Vein endothelial cell (primary cell): Measurements from ENCODE around the gene SFRP2. TPM values are rescaled to one million over a fixed set of nuclear protein-coding genes. Genes with fewer than 3 reads are reported as not detected.

Source experiments
- total RNA-seq: library from RNA; depleted of rRNA; stranded (reverse); fragments of >200 nt; gene quantifications from 2 replicates; pipeline ENCODE4 v1.2.3, GENCODE V29; 2012

SFRP2 gene
- not detected in 2 replicates for total RNA-seq

DNA sequence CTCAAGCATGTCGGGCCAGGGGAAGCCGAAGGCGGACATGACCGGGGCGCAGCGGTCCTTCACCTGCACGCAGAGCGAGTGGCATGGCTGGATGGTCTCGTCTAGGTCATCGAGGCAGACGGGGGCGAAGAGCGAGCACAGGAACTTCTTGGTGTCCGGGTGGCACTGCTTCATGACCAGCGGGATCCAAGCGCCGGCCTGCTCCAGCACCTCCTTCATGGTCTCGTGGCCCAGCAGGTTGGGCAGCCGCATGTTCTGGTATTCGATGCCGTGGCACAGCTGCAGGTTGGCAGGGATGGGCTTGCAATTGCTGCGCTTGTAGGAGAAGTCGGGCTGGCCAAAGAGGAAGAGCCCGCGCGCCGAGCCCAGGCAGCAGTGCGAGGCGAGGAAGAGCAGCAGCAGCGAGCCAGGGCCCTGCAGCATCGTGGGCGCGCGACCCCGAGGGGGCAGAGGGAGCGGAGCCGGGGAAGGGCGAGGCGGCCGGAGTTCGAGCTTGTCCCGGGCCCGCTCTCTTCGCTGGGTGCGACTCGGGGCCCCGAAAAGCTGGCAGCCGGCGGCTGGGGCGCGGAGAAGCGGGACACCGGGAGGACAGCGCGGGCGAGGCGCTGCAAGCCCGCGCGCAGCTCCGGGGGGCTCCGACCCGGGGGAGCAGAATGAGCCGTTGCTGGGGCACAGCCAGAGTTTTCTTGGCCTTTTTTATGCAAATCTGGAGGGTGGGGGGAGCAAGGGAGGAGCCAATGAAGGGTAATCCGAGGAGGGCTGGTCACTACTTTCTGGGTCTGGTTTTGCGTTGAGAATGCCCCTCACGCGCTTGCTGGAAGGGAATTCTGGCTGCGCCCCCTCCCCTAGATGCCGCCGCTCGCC lies at the start of gene SFRP2:
Gene SFRP2 (minus strand): TSS at position 671 of the 864 bp plus-strand sequence. CDS start 248 bp downstream, at position 423.

GRCh38 chr4:153759407-153760316 lies 29.2 kb downstream of the SFRP2 start, which contains the start of gene RNF175:
Gene RNF175 (minus strand): TSS chr4:153760024. CDS start chr4:153759862, 162 bp downstream.

Other genes with a start within 250 kb of the SFRP2 start
- gene TLR2, start 104.8 kb downstream of the SFRP2 start, total RNA-seq: 0.33 and 0.57 TPM in 2 replicates
- gene RNF175, start 29.1 kb downstream of the SFRP2 start, total RNA-seq: 0.10 TPM in 1 of 2 replicates, not detected in the other